PC-3 (cell line): ENCODE data around the gene CCDC78. TPM values are rescaled to one million over a fixed set of nuclear protein-coding genes. Genes with fewer than 3 reads are reported as not detected.
A peak's percentile ranks its signal among the peaks of the same experiment; 100 is the strongest.

Source experiments
- ATAC-seq: fragments of 200-7000 bp; cut with Tn5 transposase; 2 replicates; pipeline ENCODE4 v1.9.1; 2020; ENCODE audit warnings: mild to moderate bottlenecking, moderate library complexity
- BruUV-seq: library from RNA; stranded (reverse); fragments of 400-500 nt; replicated peaks from 2 replicates; lab custom pipeline; 2021; lab: Mats Ljungman, UMichigan
- CTCF ChIA-PET: fragments of 300-600 bp; sonication (Branson Sonifier 250); formaldehyde crosslinking; loops from one replicate; lab custom pipeline; 2022; ENCODE audit warnings: antibody characterized with exemption; lab: Charles Lee
- POLR2A ChIA-PET: fragments of 300-600 bp; sonication (Branson Sonifier 250); formaldehyde crosslinking; loops from one replicate; lab custom pipeline; 2022; ENCODE audit warnings: antibody characterized with exemption; ENCODE audit not compliant: unreplicated experiment; lab: Charles Lee
- DNase-seq: peaks from one replicate; pipeline ENCODE4 v3.0.0-alpha.2; 2015
- H2AFZ ChIP-seq: fragments of 300-600 bp; sonication (generic); 2 replicates; pipeline ENCODE4 v1.6.0; 2016; ENCODE audit warnings: antibody characterized with exemption, low read length
- H3F3A ChIP-seq: fragments of 300-600 bp; sonication (generic); one replicate; pipeline ENCODE4 v1.6.0; 2017; ENCODE audit warnings: antibody characterized with exemption, low read length, control low read depth, mild to moderate bottlenecking; ENCODE audit not compliant: unreplicated experiment
- H3K27ac ChIP-seq: fragments of 300-600 bp; sonication (generic); 2 replicates; pipeline ENCODE4 v1.5.1; 2016; ENCODE audit warnings: mild to moderate bottlenecking, low read length
- H3K27me3 ChIP-seq: fragments of 300-600 bp; sonication (generic); 2 replicates; pipeline ENCODE4 v1.6.1; 2016; ENCODE audit warnings: low read length, mixed read lengths
- H3K36me3 ChIP-seq: fragments of 300-600 bp; sonication (generic); 2 replicates; pipeline ENCODE4 v1.6.1; 2016; ENCODE audit warnings: low read depth, mixed run types, low read length, mixed read lengths
- H3K4me1 ChIP-seq: fragments of 300-600 bp; sonication (generic); 2 replicates; pipeline ENCODE4 v1.5.1; 2016; ENCODE audit warnings: low read length; ENCODE audit not compliant: insufficient read depth
- H3K4me2 ChIP-seq: fragments of 300-600 bp; sonication (generic); 2 replicates; pipeline ENCODE4 v1.6.0; 2016; ENCODE audit warnings: low read length
- H3K4me3 ChIP-seq: fragments of 300-600 bp; sonication (generic); 2 replicates; pipeline ENCODE4 v1.5.1; 2016; ENCODE audit warnings: mild to moderate bottlenecking, low read length, mixed read lengths
- H3K79me2 ChIP-seq: fragments of 300-600 bp; sonication (generic); 2 replicates; pipeline ENCODE4 v1.6.1; 2017; ENCODE audit warnings: low read length, mixed read lengths
- H3K9ac ChIP-seq: fragments of 300-600 bp; sonication (generic); 2 replicates; pipeline ENCODE4 v1.6.0; 2016; ENCODE audit warnings: mild to moderate bottlenecking, low read length
- H3K9me2 ChIP-seq: fragments of 300-600 bp; sonication (generic); replicated peaks from 2 replicates; pipeline ENCODE4 v1.6.1; 2016; ENCODE audit warnings: mixed run types, low read length, mixed read lengths
- H3K9me3 ChIP-seq: fragments of 300-600 bp; sonication (generic); 2 replicates; pipeline ENCODE4 v1.6.1; 2016; ENCODE audit warnings: low read length, mixed read lengths
- H4K20me1 ChIP-seq: fragments of 300-600 bp; sonication (generic); 2 replicates; pipeline ENCODE4 v1.6.1; 2016; ENCODE audit warnings: low read length, mixed read lengths
- EZH2 ChIP-seq: fragments of 300-600 bp; sonication (generic); IDR thresholded peaks from one replicate; pipeline ENCODE4 v1.6.1; 2017; ENCODE audit warnings: antibody characterized with exemption, mild to moderate bottlenecking, low read length; ENCODE audit not compliant: unreplicated experiment
- EZH2phosphoT487 ChIP-seq: fragments of 300-600 bp; sonication (generic); IDR thresholded peaks from 2 replicates; pipeline ENCODE4 v1.6.1; 2018; ENCODE audit warnings: mild to moderate bottlenecking, antibody characterized with exemption, low read length, borderline replicate concordance
- intact Hi-C: fragments of 100-400 bp; cut with micrococcal nuclease; formaldehyde crosslinking; loops from 2 replicates; pipeline ENCODE4 v1.9.0; 2023
- total RNA-seq: library from RNA; depleted of rRNA; stranded (reverse); fragments of >200 nt; gene quantifications from 2 replicates; pipeline ENCODE4 v1.2.3, GENCODE V29; 2014
- TF ChIP-seq, protein P1 (sequence below): fragments of 300-600 bp; sonication (generic); conservative IDR thresholded peaks from 2 replicates; pipeline ENCODE4 v1.5.1; 2017; ENCODE audit warnings: antibody characterized with exemption, low read depth, mild to moderate bottlenecking, low read length

The CCDC78 gene
- total RNA-seq, 1 experiment from 2014 or later = 3.3 TPM

- ATAC-seq (no peak), DNase-seq (no peak)
- Histone ChIP-seq H3K4me1 (peaks cover 10% of the 10 kb centered on the region), H3K36me3 (no peaks in the 10 kb centered on the region), H3K9me3 (no peaks in the 10 kb centered on the region), H4K20me1 (no peaks in the 10 kb centered on the region), H3K9ac (peak overlapping the region; percentile 91), H3K4me2 (peak overlapping the region; percentile 100), H3F3A (peaks cover 4% of the 10 kb centered on the region), H3K9me2 (no peaks in the 10 kb centered on the region), H2AFZ (peak overlapping the region; percentile 81; the same call in 1 of the 2 replicates), H3K27ac (no peak overlapping the region), H3K4me3 (peak overlapping the region; percentile 99), H3K27me3 (no peaks in the 10 kb centered on the region), H3K79me2 (peaks cover 12% of the 10 kb centered on the region)
- CTCF ChIA-PET = no interaction called here
- no TSS peak for BruUV-seq
- POLR2A ChIA-PET = no interaction called here
- TF ChIP-seq EZH2phosphoT487 (no peak), EZH2 (no peak)
- TF ChIP-seq, protein P1, sequence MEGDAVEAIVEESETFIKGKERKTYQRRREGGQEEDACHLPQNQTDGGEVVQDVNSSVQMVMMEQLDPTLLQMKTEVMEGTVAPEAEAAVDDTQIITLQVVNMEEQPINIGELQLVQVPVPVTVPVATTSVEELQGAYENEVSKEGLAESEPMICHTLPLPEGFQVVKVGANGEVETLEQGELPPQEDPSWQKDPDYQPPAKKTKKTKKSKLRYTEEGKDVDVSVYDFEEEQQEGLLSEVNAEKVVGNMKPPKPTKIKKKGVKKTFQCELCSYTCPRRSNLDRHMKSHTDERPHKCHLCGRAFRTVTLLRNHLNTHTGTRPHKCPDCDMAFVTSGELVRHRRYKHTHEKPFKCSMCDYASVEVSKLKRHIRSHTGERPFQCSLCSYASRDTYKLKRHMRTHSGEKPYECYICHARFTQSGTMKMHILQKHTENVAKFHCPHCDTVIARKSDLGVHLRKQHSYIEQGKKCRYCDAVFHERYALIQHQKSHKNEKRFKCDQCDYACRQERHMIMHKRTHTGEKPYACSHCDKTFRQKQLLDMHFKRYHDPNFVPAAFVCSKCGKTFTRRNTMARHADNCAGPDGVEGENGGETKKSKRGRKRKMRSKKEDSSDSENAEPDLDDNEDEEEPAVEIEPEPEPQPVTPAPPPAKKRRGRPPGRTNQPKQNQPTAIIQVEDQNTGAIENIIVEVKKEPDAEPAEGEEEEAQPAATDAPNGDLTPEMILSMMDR = no peak
- intact Hi-C loops = no loop called here
Measured at GRCh38 chr16:689175-689897, 36.9 kb downstream of the CCDC78 start.

GRCh38 chr16:687499-687898 lies 38.7 kb downstream of the CCDC78 start:
- no peak overlapping the region for H3K9ac ChIP-seq
- BruUV-seq = no TSS peak
- ChIA-PET CTCF (no interaction called here), POLR2A (no interaction called here)
- no peak for ATAC-seq
- peaks cover under 1% of the 10 kb centered on the region for H3F3A ChIP-seq
- peaks cover 1% of the 10 kb centered on the region; the same call in 1 of the 2 replicates for H4K20me1 ChIP-seq
- H3K4me2 ChIP-seq = no peak overlapping the region
- no peaks in the 10 kb centered on the region for H3K27me3 ChIP-seq
- no peaks in the 10 kb centered on the region for H3K9me2 ChIP-seq
- H3K36me3 ChIP-seq = peaks cover 2% of the 10 kb centered on the region; the same call in 1 of the 2 replicates
- H2AFZ ChIP-seq = no peak overlapping the region
- no peaks in the 10 kb centered on the region for H3K9me3 ChIP-seq
- H3K27ac ChIP-seq = no peak overlapping the region
- intact Hi-C loops = no loop called here
- TF ChIP-seq EZH2phosphoT487 = no peak
- TF ChIP-seq, protein P1 = no peak
- no peak for TF ChIP-seq EZH2
- peaks cover 21% of the 10 kb centered on the region for H3K4me1 ChIP-seq
- DNase-seq = no peak
- H3K4me3 ChIP-seq = no peak overlapping the region
- peaks cover 25% of the 10 kb centered on the region for H3K79me2 ChIP-seq
